H9 (cell line): ENCODE measurements around the gene VPS41. TPM values are rescaled to one million over a fixed set of nuclear protein-coding genes. Genes with fewer than 3 reads are reported as not detected.

ENCODE experiments used
- DNase-seq: peaks from one replicate; pipeline ENCODE4 v3.0.0-alpha.2; 2017
- H2AFZ ChIP-seq: one replicate; pipeline ENCODE4 v1.6.1; 2013; ENCODE audit warnings: mild to moderate bottlenecking, low read length, control low read depth, moderate library complexity
- H2AK5ac ChIP-seq: 2 replicates; pipeline ENCODE4 v1.6.1; 2013; ENCODE audit warnings: low read length, control low read depth, mixed read lengths; ENCODE audit not compliant: insufficient read length
- H2BK120ac ChIP-seq: one replicate; pipeline ENCODE4 v1.6.1; 2013; ENCODE audit warnings: low read depth, mild to moderate bottlenecking, low read length, control low read depth, inconsistent platforms; ENCODE audit not compliant: poor library complexity, severe bottlenecking
- H2BK12ac ChIP-seq: 2 replicates; pipeline ENCODE4 v1.6.1; 2013; ENCODE audit warnings: low read length, control low read depth, mixed read lengths, low read depth; ENCODE audit not compliant: insufficient read length
- H2BK15ac ChIP-seq: 2 replicates; pipeline ENCODE4 v1.6.1; 2013; ENCODE audit warnings: low read depth, low read length, control low read depth
- H2BK20ac ChIP-seq: one replicate; pipeline ENCODE4 v1.6.1; 2013; ENCODE audit warnings: low read depth, mild to moderate bottlenecking, low read length, control low read depth, inconsistent platforms; ENCODE audit not compliant: poor library complexity, severe bottlenecking
- H2BK5ac ChIP-seq: 2 replicates; pipeline ENCODE4 v1.6.1; 2013; ENCODE audit warnings: low read length, control low read depth, mixed read lengths; ENCODE audit not compliant: insufficient read length
- H3K14ac ChIP-seq: 2 replicates; pipeline ENCODE4 v1.6.1; 2013; ENCODE audit warnings: low read length, control low read depth; ENCODE audit not compliant: insufficient read depth
- H3K18ac ChIP-seq: 2 replicates; pipeline ENCODE4 v1.6.1; 2013; ENCODE audit warnings: low read depth, mild to moderate bottlenecking, mixed read lengths, low read length, control low read depth; ENCODE audit not compliant: insufficient read length
- H3K23ac ChIP-seq: 2 replicates; pipeline ENCODE4 v1.6.1; 2013; ENCODE audit warnings: low read length, control low read depth, mixed read lengths, low read depth; ENCODE audit not compliant: insufficient read length
- H3K23me2 ChIP-seq: 2 replicates; pipeline ENCODE4 v1.6.1; 2013; ENCODE audit warnings: low read depth, mild to moderate bottlenecking, mixed read lengths, low read length, control low read depth; ENCODE audit not compliant: insufficient read length, poor library complexity, severe bottlenecking
- H3K27ac ChIP-seq: 2 replicates; pipeline ENCODE4 v1.5.1; 2013; ENCODE audit warnings: low read length, control low read depth, mixed read lengths, low read depth; ENCODE audit not compliant: insufficient read length
- H3K27me3 ChIP-seq: 2 replicates; pipeline ENCODE4 v1.6.1; 2013; ENCODE audit warnings: low read length, control low read depth, inconsistent platforms; ENCODE audit not compliant: insufficient read depth
- H3K4ac ChIP-seq: 2 replicates; pipeline ENCODE4 v1.6.1; 2013; ENCODE audit warnings: low read depth, mild to moderate bottlenecking, control low read depth, inconsistent platforms, low read length, moderate library complexity
- H3K4me1 ChIP-seq: 2 replicates; pipeline ENCODE4 v1.6.1; 2013; ENCODE audit warnings: low read length, control low read depth, inconsistent platforms; ENCODE audit not compliant: insufficient read depth
- H3K4me2 ChIP-seq: 2 replicates; pipeline ENCODE4 v1.6.1; 2013; ENCODE audit warnings: low read length, control low read depth, mixed read lengths; ENCODE audit not compliant: insufficient read length, insufficient read depth
- H3K56ac ChIP-seq: 2 replicates; pipeline ENCODE4 v1.6.1; 2013; ENCODE audit warnings: low read depth, mild to moderate bottlenecking, mixed read lengths, low read length, control low read depth; ENCODE audit not compliant: insufficient read length
- H3K79me1 ChIP-seq: 2 replicates; pipeline ENCODE4 v1.6.1; 2013; ENCODE audit warnings: low read depth, mild to moderate bottlenecking, moderate library complexity, low read length, control low read depth, inconsistent platforms; ENCODE audit not compliant: insufficient read depth, poor library complexity, severe bottlenecking
- H3K79me2 ChIP-seq: 2 replicates; pipeline ENCODE4 v1.6.1; 2013; ENCODE audit warnings: low read length, control low read depth, inconsistent platforms; ENCODE audit not compliant: insufficient read depth
- H3K9ac ChIP-seq: 2 replicates; pipeline ENCODE4 v1.6.1; 2013; ENCODE audit warnings: low read length, control low read depth, mixed read lengths; ENCODE audit not compliant: insufficient read length; ENCODE audit errors: extremely low read depth
- H3K9me3 ChIP-seq: one replicate; pipeline ENCODE4 v1.6.1; 2013; ENCODE audit warnings: low read depth, low read length, inconsistent platforms; ENCODE audit not compliant: control insufficient read depth
- H3T11ph ChIP-seq: one replicate; pipeline ENCODE4 v1.6.1; 2013; ENCODE audit warnings: mild to moderate bottlenecking, low read length, control low read depth, inconsistent platforms
- H4K20me1 ChIP-seq: one replicate; pipeline ENCODE4 v1.6.1; 2013; ENCODE audit not compliant: control insufficient read depth, insufficient read length, insufficient read depth
- H4K5ac ChIP-seq: 2 replicates; pipeline ENCODE4 v1.6.1; 2013; ENCODE audit warnings: low read depth, mild to moderate bottlenecking, mixed read lengths, low read length, control low read depth; ENCODE audit not compliant: insufficient read length
- H4K8ac ChIP-seq: replicated peaks from 2 replicates; pipeline ENCODE4 v1.6.1; 2013; ENCODE audit warnings: low read length, control low read depth, mixed read lengths, low read depth; ENCODE audit not compliant: insufficient read length
- H4K91ac ChIP-seq: 2 replicates; pipeline ENCODE4 v1.6.1; 2013; ENCODE audit warnings: low read depth, mild to moderate bottlenecking, moderate library complexity, mixed read lengths, low read length, control low read depth; ENCODE audit not compliant: insufficient read length
- H3K27ac Mint-ChIP-seq, 3 experiments: 2 replicates in 2 of 3; 3 replicates in 1 of 3; pipeline ENCODE4 v1.8.0; 2020 to 2021; ENCODE audit warnings: mixed read lengths in 3 of 3, mild to moderate bottlenecking in 1 of 3, moderate library complexity in 1 of 3
- H3K27me3 Mint-ChIP-seq: 2 replicates; pipeline ENCODE4 v1.8.0; 2021; ENCODE audit warnings: low read depth, mild to moderate bottlenecking, moderate library complexity, mixed read lengths
- H3K36me3 Mint-ChIP-seq, 3 experiments: 2 replicates in 2 of 3; 3 replicates in 1 of 3; pipeline ENCODE4 v1.8.0; 2020 to 2021; ENCODE audit warnings: low read depth in 3 of 3, mixed read lengths in 3 of 3; ENCODE audit not compliant: insufficient read depth in 1 of 3
- H3K4me1 Mint-ChIP-seq, 2 experiments: 2 replicates each; pipeline ENCODE4 v1.8.0; 2020; ENCODE audit warnings: mixed read lengths in 2 of 2
- H3K4me3 Mint-ChIP-seq, 2 experiments: 2 replicates in 1 of 2; 3 replicates in 1 of 2; pipeline ENCODE4 v1.8.0; 2020 to 2021; ENCODE audit warnings: mild to moderate bottlenecking in 2 of 2, mixed read lengths in 2 of 2, moderate library complexity in 1 of 2
- H3K9me3 Mint-ChIP-seq, 2 experiments: 2 replicates in 1 of 2; 3 replicates in 1 of 2; pipeline ENCODE4 v1.8.0; 2020; ENCODE audit warnings: mild to moderate bottlenecking in 2 of 2, mixed read lengths in 2 of 2, moderate library complexity in 1 of 2
- CTCF ChIP-seq: fragments of 200-600 bp; sonication (generic); conservative IDR thresholded peaks from 3 replicates; pipeline ENCODE4 v1.8.0; 2021; ENCODE audit warnings: antibody characterized with exemption, mild to moderate bottlenecking
- WGBS: extraction: QIAGEN DNeasy Blood & Tissue Kit; methylation state at CpG from one replicate; pipeline ENCODE4 v1.1.7; 2013; ENCODE audit warnings: missing lambda C conversion rate, low lambda C conversion rate, mixed read lengths; ENCODE audit not compliant: insufficient read length; ENCODE audit errors: extremely low coverage; 5-methylcytosine and 5-hydroxymethylcytosine counted together
- total RNA-seq: library from RNA; stranded (reverse); gene quantifications from 2 replicates; pipeline ENCODE4 v1.2.1, GENCODE V29; 2021

VPS41 gene
- total RNA-seq, 1 experiment from 2014 or later, result 49.3 TPM

- Histone ChIP-seq H3K56ac (no peak overlapping the region), H4K20me1 (no peaks in the 10 kb centered on the region), H3K23me2 (no peaks in the 10 kb centered on the region), H4K5ac (no peak overlapping the region), H2BK20ac (no peak overlapping the region), H3K18ac (no peak overlapping the region), H2BK15ac (no peak overlapping the region), H3K14ac (no peak overlapping the region), H3K4me2 (no peak overlapping the region), H3T11ph (no peak overlapping the region), H3K27ac (no peak overlapping the region), H3K4ac (no peak overlapping the region), H2AFZ (no peak overlapping the region), H2BK12ac (no peak overlapping the region), H3K4me1 (no peaks in the 10 kb centered on the region; the same call in 1 of the 2 replicates), H4K91ac (no peak overlapping the region), H3K79me2 (no peaks in the 10 kb centered on the region), H2AK5ac (no peak overlapping the region), H4K8ac (no peak overlapping the region), H3K27me3 (no peaks in the 10 kb centered on the region), H2BK5ac (no peak overlapping the region), H3K9ac (no peak overlapping the region), H2BK120ac (no peak overlapping the region), H3K23ac (no peak overlapping the region), H3K9me3 (no peaks in the 10 kb centered on the region), H3K79me1 (no peaks in the 10 kb centered on the region)
- WGBS, result no CpG with 5 or more reads among the region's 2 CpGs
- no peaks in the 10 kb centered on the region for H3K9me3 Mint-ChIP-seq
- no peak for TF ChIP-seq CTCF
- H3K4me3 Mint-ChIP-seq, result no peak overlapping the region
- peaks cover 15 to 20% of the 10 kb centered on the region in 2 experiments for H3K4me1 Mint-ChIP-seq
- no peaks in the 10 kb centered on the region for H3K27me3 Mint-ChIP-seq
- peaks cover 2 to 34% (median 16%) of the 10 kb centered on the region in 3 experiments; a peak in 5 of 7 replicates for H3K36me3 Mint-ChIP-seq
- no peak overlapping the region for H3K27ac Mint-ChIP-seq
- DNase-seq, result no peak
Observed at GRCh38 chr7:38773430-38773829, 135.6 kb downstream of the VPS41 start.
